ENCODE results near the gene PRSS57. TPM values are rescaled to one million over a fixed set of nuclear protein-coding genes. Genes with fewer than 3 reads are reported as not detected.
A peak's percentile ranks its signal among the peaks of the same experiment; 100 is the strongest.
"Not testable (repeated sequence)": the region's sequence is repeated elsewhere in the genome, so short reads cannot be mapped to it uniquely, and the experiment has no call there.

The PRSS57 gene
- total RNA-seq, 4 donors from 2014 or later, result not detected

DNA sequence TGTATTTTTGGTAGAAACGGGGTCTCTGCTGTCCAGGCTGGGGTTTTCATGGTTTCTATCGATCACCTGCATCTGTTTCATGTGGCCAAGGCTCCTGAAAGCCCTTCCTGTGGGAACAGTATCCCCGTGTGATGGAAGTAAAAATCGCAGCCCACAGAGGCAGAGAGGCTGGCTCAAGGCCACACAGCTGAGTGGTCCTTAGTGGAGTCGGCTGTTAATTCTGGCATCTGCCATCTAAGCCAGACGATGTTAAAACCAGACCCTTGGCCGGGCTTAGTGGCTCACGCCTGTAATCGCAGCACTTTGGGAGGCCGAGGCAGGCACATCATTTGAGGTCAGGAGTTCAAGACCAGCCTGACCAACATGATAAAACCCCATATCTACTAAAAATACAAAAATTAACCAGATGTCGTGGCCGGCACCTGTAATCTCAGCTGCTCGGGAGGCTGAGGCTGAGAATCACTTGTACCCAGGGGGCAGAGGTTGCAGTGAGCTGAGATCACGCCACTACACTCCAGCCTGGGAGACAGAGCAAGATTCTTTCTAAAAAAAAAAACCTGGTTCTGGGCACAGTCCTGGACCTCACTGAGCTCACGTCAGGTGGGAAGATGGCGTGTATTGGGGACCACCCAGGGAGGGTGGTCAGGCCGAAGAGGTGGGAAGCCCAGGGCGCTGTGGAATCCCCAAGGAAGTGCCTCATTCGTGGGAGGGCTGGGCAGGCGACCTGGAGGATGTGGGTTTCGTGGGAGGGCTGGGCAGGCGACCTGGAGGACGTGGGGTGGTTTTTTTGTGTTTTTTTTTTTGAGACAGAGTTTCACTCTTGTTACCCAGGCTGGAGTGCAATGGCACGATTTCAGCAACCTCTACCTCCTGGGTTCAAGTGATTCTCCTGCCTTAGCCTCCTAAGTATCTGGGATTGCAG lies 37.2 kb upstream of the PRSS57 start:
- Histone ChIP-seq H3K27me3 (no peaks in the 10 kb centered on the region), H3K36me3 (no peaks in the 10 kb centered on the region), H3K4me1 (peaks cover 0 to 6% of the 10 kb centered on the region in 2 donors), H3K27ac (no peak overlapping the region), H3K4me3 (replicated peaks in 1 of 3) (no peak overlapping the region), H3K9me3 (no peaks in the 10 kb centered on the region)
- WGBS, 2 donors, result 80 to 83% methylated on average over 24 of the region's 24 CpGs
- intact Hi-C loops (cut with DNase I), result no loop called here
- DNase-seq, result no peak
- no peak for TF ChIP-seq POLR2A (IDR thresholded peaks at IDR 0.05)
- TF ChIP-seq, protein P1, sequence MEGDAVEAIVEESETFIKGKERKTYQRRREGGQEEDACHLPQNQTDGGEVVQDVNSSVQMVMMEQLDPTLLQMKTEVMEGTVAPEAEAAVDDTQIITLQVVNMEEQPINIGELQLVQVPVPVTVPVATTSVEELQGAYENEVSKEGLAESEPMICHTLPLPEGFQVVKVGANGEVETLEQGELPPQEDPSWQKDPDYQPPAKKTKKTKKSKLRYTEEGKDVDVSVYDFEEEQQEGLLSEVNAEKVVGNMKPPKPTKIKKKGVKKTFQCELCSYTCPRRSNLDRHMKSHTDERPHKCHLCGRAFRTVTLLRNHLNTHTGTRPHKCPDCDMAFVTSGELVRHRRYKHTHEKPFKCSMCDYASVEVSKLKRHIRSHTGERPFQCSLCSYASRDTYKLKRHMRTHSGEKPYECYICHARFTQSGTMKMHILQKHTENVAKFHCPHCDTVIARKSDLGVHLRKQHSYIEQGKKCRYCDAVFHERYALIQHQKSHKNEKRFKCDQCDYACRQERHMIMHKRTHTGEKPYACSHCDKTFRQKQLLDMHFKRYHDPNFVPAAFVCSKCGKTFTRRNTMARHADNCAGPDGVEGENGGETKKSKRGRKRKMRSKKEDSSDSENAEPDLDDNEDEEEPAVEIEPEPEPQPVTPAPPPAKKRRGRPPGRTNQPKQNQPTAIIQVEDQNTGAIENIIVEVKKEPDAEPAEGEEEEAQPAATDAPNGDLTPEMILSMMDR (IDR thresholded peaks at IDR 0.05), result no peak

DNA sequence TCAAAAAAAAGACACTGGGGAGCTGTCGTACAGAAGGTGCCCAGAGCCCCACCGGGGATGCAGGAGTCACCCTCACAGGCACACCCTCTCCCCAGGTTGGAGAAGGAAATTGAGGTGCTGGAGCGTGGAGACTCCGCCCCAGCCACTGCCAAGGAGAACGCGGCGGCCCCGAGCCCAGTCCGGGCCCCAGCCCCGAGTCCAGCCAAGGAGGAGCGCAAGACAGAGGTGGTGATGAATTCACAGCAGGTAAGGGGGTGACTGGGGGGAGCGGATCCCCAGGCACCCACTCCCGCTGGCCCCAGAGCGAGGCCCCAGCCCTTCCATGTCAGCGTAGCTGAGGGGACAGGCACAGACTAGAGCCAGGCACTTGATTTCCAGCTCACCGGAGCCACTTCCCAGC lies 35.7 kb upstream of the PRSS57 start:
- 82 to 85% methylated on average over 8 to 16 of the region's 16 CpGs for WGBS, 2 donors
- intact Hi-C loops (cut with DNase I), result no loop called here
- no peak for DNase-seq
- Histone ChIP-seq H3K4me1 (peaks cover 0 to 8% of the 10 kb centered on the region in 2 donors), H3K4me3 (replicated peaks in 1 of 3) (no peak overlapping the region), H3K9me3 (no peaks in the 10 kb centered on the region), H3K27ac (no peak overlapping the region), H3K36me3 (no peaks in the 10 kb centered on the region), H3K27me3 (no peaks in the 10 kb centered on the region)
- TF ChIP-seq POLR2A (IDR thresholded peaks at IDR 0.05), result no peak
- TF ChIP-seq, protein P1 (IDR thresholded peaks at IDR 0.05), result no peak

DNA sequence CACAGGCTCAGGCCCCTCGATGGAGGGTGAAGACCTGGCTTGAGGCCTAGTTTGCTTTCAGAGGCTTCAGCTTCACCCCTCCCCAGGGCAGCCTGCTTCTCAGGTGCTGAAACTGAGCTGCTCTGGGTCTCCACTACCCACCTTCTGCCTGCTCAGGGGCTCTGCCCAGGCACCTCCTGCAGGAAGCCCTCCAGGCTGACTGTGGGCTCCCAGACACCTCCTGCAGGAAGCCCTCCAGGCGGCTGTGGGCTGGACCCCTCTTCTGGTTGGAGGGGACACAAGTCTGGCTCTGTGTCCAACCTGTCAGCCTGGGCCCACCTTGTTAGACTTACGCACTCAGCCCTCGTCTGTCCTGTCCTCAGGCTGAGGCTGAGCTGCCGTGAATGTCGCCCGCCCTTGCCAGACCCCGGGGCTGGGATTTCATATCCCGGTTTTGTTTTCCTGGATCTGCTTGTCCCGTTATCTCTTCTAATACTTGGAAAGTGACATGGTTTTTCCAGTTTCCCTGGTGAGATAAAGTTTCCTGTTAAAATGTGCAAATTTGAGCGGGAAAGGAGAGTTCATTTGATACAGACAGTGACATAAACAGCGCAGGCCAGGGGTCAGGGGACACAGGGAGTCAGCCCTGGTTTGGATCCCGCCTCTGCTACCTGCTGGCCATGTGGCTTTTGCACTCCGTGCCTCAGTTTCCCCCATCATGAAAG lies 34.9 kb upstream of the PRSS57 start:
- Histone ChIP-seq H3K4me1 (peaks cover 0 to 8% of the 10 kb centered on the region in 2 donors), H3K27ac (no peak overlapping the region)
- TF ChIP-seq, protein P1 (IDR thresholded peaks at IDR 0.05), result no peak
- TF ChIP-seq POLR2A (IDR thresholded peaks at IDR 0.05), result no peak

DNA sequence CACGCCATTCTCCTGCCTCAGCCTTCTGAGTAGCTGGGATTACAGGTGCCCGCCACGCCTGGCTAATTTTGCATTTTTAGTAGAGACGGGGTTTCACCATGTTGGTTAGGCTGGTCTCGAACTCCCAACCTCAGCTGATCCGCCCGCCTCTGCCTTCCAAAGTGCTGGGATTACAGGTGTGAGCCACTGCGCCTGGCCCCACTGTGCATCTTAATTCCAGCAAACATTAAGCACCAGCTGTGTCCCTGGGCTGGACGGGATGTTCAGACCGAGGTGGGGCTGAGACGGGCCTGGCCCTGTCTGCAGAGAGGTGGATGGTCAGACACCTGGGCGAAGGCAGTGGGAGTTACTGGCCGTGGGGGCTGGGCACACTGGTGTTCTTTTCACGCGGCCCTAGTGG lies 34.3 kb upstream of the PRSS57 start:
- 71 to 88% methylated on average over 4 to 8 of the region's 15 CpGs for WGBS, 2 donors
- H3K27ac ChIP-seq; DNase-seq; H3K4me3 ChIP-seq (replicated peaks in 1 of 3); H3K9me3 ChIP-seq; H3K4me1 ChIP-seq; H3K36me3 ChIP-seq; H3K27me3 ChIP-seq; intact Hi-C loops (cut with DNase I): not testable (repeated sequence)

More for the DNA sequence above, 34.9 kb upstream of the PRSS57 start:
- DNase-seq, result no peak
- Histone ChIP-seq H3K27me3 (no peaks in the 10 kb centered on the region), H3K9me3 (no peaks in the 10 kb centered on the region), H3K4me3 (replicated peaks in 1 of 3) (no peak overlapping the region), H3K36me3 (no peaks in the 10 kb centered on the region)
- 75 to 82% methylated on average over 12 to 13 of the region's 14 CpGs for WGBS, 2 donors
- intact Hi-C loops (cut with DNase I), result no loop called here

GRCh38 chr19:728011-728410 lies 32.8 kb upstream of the PRSS57 start:
- Histone ChIP-seq H3K36me3 (no peaks in the 10 kb centered on the region), H3K9me3 (no peaks in the 10 kb centered on the region), H3K27ac (peak overlapping the region; percentile 15 to 70 (median 52)), H3K4me3 (replicated peaks in 1 of 3) (no peak overlapping the region), H3K27me3 (no peaks in the 10 kb centered on the region), H3K4me1 (peaks cover 0 to 12% of the 10 kb centered on the region in 2 donors)
- TF ChIP-seq, protein P1 (IDR thresholded peaks at IDR 0.05), result no peak
- no peak for TF ChIP-seq POLR2A (IDR thresholded peaks at IDR 0.05)
- DNase-seq, result peak; percentile 31 to 45
- intact Hi-C loops (cut with DNase I), result no loop called here
- WGBS, 2 donors, result 75 to 79% methylated on average over 18 to 26 of the region's 26 CpGs
